OCI-LY1 (cell line): Measurements from ENCODE around the gene MUC2.

ENCODE experiments used
- H2AFZ ChIP-seq: fragments of 200-600 bp; sonication (generic), shearing (Covaris generic); 2 replicates; pipeline ENCODE4 v1.6.0; 2014; ENCODE audit warnings: antibody characterized with exemption, mild to moderate bottlenecking, low read length
- H3F3A ChIP-seq: fragments of 200-600 bp; sonication (generic), shearing (Covaris generic); 2 replicates; pipeline ENCODE4 v1.6.0; 2014; ENCODE audit warnings: mild to moderate bottlenecking, antibody characterized with exemption, low read length, moderate library complexity; ENCODE audit not compliant: insufficient read depth
- H3K27ac ChIP-seq: fragments of 200-600 bp; sonication (generic); 2 replicates; pipeline ENCODE4 v1.5.1; 2014; ENCODE audit warnings: low read length, mixed run types, mild to moderate bottlenecking, low read depth; ENCODE audit not compliant: poor library complexity, severe bottlenecking
- H3K27me3 ChIP-seq: fragments of 200-600 bp; sonication (generic); 2 replicates; pipeline ENCODE4 v1.6.0; 2014; ENCODE audit warnings: antibody characterized with exemption, mild to moderate bottlenecking, low read length, moderate library complexity; ENCODE audit not compliant: insufficient read depth
- H3K36me3 ChIP-seq: fragments of 200-600 bp; sonication (generic); 2 replicates; pipeline ENCODE4 v1.6.1; 2014; ENCODE audit warnings: mild to moderate bottlenecking, antibody characterized with exemption, low read length, moderate library complexity, mixed read lengths; ENCODE audit not compliant: insufficient read depth
- H3K4me1 ChIP-seq: fragments of 200-600 bp; sonication (generic); 2 replicates; pipeline ENCODE4 v1.5.1; 2014; ENCODE audit warnings: mild to moderate bottlenecking, low read length, moderate library complexity; ENCODE audit not compliant: insufficient read depth, severe bottlenecking
- H3K4me2 ChIP-seq: fragments of 200-600 bp; sonication (generic), shearing (Covaris generic); 2 replicates; pipeline ENCODE4 v1.6.1; 2014; ENCODE audit warnings: low read length
- H3K4me3 ChIP-seq: fragments of 200-600 bp; sonication (generic); 2 replicates; pipeline ENCODE4 v1.5.1; 2014; ENCODE audit warnings: low read length, low read depth, mild to moderate bottlenecking, mixed read lengths; ENCODE audit not compliant: poor library complexity, severe bottlenecking
- H3K79me2 ChIP-seq: fragments of 200-600 bp; shearing (Covaris generic); 2 replicates; pipeline ENCODE4 v1.6.1; 2016; ENCODE audit warnings: mixed run types, low read length, mixed read lengths; ENCODE audit not compliant: insufficient read depth
- H3K9ac ChIP-seq: fragments of 200-600 bp; sonication (generic), shearing (Covaris generic); 2 replicates; pipeline ENCODE4 v1.6.1; 2014; ENCODE audit warnings: mild to moderate bottlenecking, low read length, mixed read lengths
- H3K9me2 ChIP-seq: fragments of 200-600 bp; sonication (generic), shearing (Covaris generic); 2 replicates; pipeline ENCODE4 v1.6.1; 2014; ENCODE audit warnings: low read depth, mild to moderate bottlenecking, low read length, mixed read lengths
- H3K9me3 ChIP-seq: fragments of 200-600 bp; shearing (Covaris generic); 2 replicates; pipeline ENCODE4 v1.6.1; 2014; ENCODE audit warnings: low read length, mixed read lengths
- H4K20me1 ChIP-seq: fragments of 200-600 bp; sonication (generic), shearing (Covaris generic); 2 replicates; pipeline ENCODE4 v1.6.0; 2016; ENCODE audit warnings: mild to moderate bottlenecking, low read length; ENCODE audit not compliant: insufficient read depth
- CTCF ChIP-seq: fragments of 200-600 bp; sonication (generic), shearing (Covaris generic); IDR thresholded peaks from 2 replicates; pipeline ENCODE4 v1.5.1; 2017; ENCODE audit warnings: mild to moderate bottlenecking, antibody characterized with exemption, low read length, moderate library complexity, mixed read lengths
- EZH2 ChIP-seq: fragments of 200-600 bp; sonication (generic), shearing (Covaris generic); IDR thresholded peaks from 2 replicates; pipeline ENCODE4 v1.8.0; 2017; ENCODE audit warnings: borderline replicate concordance, mixed run types, mild to moderate bottlenecking, antibody characterized with exemption, low read length, moderate library complexity, mixed read lengths

MUC2 gene

GRCh38 chr11:1082346-1082727 lies 7.7 kb downstream of the MUC2 start:
- H3K4me3 ChIP-seq, result no peak overlapping the region
- H3F3A ChIP-seq, result no peaks in the 10 kb centered on the region
- no peak overlapping the region for H3K9ac ChIP-seq
- no peak overlapping the region for H2AFZ ChIP-seq
- no peaks in the 10 kb centered on the region for H3K9me2 ChIP-seq
- no peak overlapping the region for H3K27ac ChIP-seq
- TF ChIP-seq CTCF (no peak), EZH2 (no peak)
- H3K36me3 ChIP-seq, result no peaks in the 10 kb centered on the region
- H3K4me2 ChIP-seq, result no peak overlapping the region
- H3K79me2 ChIP-seq, result no peaks in the 10 kb centered on the region
- no peaks in the 10 kb centered on the region for H4K20me1 ChIP-seq
- H3K9me3 ChIP-seq, result no peaks in the 10 kb centered on the region
- H3K27me3 ChIP-seq, result no peaks in the 10 kb centered on the region
- H3K4me1 ChIP-seq, result no peaks in the 10 kb centered on the region

- Histone ChIP-seq H3K27ac (no peak overlapping the region), H3K27me3 (no peaks in the 10 kb centered on the region), H3K4me2 (no peak overlapping the region), H2AFZ (no peak overlapping the region), H3K79me2 (no peaks in the 10 kb centered on the region), H3K4me1 (no peaks in the 10 kb centered on the region), H3K9ac (no peak overlapping the region), H4K20me1 (no peaks in the 10 kb centered on the region), H3K9me2 (no peaks in the 10 kb centered on the region), H3K9me3 (no peaks in the 10 kb centered on the region), H3K36me3 (no peaks in the 10 kb centered on the region), H3F3A (no peaks in the 10 kb centered on the region), H3K4me3 (no peak overlapping the region)
- TF ChIP-seq CTCF (no peak), EZH2 (no peak)
Measured at GRCh38 chr11:1082728-1083620, 8.3 kb downstream of the MUC2 start.

- H3K4me1 ChIP-seq, result no peaks in the 10 kb centered on the region
- no peak overlapping the region for H3K4me3 ChIP-seq
- H3K4me2 ChIP-seq, result no peak overlapping the region
- H3K27ac ChIP-seq, result no peak overlapping the region
- no peak overlapping the region for H2AFZ ChIP-seq
- H3K36me3 ChIP-seq, result no peaks in the 10 kb centered on the region
- TF ChIP-seq EZH2 (no peak), CTCF (no peak)
- no peaks in the 10 kb centered on the region for H4K20me1 ChIP-seq
- no peaks in the 10 kb centered on the region for H3K27me3 ChIP-seq
- H3F3A ChIP-seq, result no peaks in the 10 kb centered on the region
- H3K9ac ChIP-seq, result no peak overlapping the region
- no peaks in the 10 kb centered on the region for H3K9me2 ChIP-seq
- H3K9me3 ChIP-seq, result no peaks in the 10 kb centered on the region
- H3K79me2 ChIP-seq, result no peaks in the 10 kb centered on the region
Measured at GRCh38 chr11:1083621-1084551, 9.2 kb downstream of the MUC2 start.
